Measurements from ENCODE around the gene KCNJ15.

KCNJ15 gene

GRCh38 chr21:38249696-38250278 lies 7.0 kb upstream of the KCNJ15 start:
- Mint-ChIP-seq H3K4me1 (no peaks in the 10 kb centered on the region), H3K27me3 (peaks cover 6% of the 10 kb centered on the region), H3K36me3 (no peaks in the 10 kb centered on the region), H3K9me3 (peaks cover 6% of the 10 kb centered on the region), H3K4me3 (no peak overlapping the region), H3K27ac (no peak overlapping the region)
- no peak for DNase-seq (ENCODE audit: low spot score in 2 of 2)
- no peak for ATAC-seq (ENCODE audit: low read depth)

DNA sequence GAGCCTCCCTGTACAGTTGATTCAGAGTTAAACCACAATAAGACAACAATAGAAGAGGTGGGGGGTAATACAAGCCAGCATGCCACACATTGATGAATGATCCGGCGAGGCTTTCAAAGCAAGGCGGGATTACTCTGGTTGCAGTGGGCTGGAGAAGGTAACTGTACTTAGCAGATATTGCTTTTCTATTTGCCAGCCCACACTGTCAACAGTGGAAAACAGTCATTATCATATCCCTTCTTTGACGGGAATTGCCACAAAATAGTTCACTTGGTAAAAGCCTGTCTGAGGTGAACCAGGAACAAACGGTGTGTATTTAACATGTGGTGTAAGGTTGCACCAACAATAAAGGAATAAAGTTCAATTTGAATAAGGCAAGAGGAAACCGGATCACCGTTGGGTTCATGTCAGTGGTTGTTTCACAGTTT lies 5.8 kb upstream of the KCNJ15 start:
- Mint-ChIP-seq H3K27me3 (peaks cover 4% of the 10 kb centered on the region), H3K36me3 (no peaks in the 10 kb centered on the region), H3K4me1 (no peaks in the 10 kb centered on the region), H3K4me3 (no peak overlapping the region), H3K27ac (no peak overlapping the region), H3K9me3 (peaks cover 6% of the 10 kb centered on the region)
- ATAC-seq (ENCODE audit: low read depth) (no peak), DNase-seq (ENCODE audit: low spot score in 2 of 2) (no peak)

DNA sequence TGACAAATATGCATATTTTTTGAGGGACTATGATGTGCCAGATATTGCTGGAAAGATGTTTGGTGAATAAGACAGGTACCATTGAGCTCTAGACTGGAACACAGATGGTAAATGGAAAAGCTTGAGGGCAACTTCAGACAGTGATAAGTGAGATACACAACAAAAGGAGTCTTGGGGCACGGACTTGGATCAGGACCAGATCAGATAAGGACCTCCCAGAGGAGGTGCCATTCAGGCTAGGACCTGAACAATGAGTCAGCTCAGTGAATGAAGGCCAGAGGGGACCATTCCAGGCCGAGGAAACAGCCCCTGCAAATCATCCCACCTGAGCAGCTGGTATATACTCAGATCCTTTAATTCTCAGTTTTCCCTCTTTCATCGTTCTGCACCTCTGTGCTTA lies 1.8 kb upstream of the KCNJ15 start:
- H3K27ac Mint-ChIP-seq = no peak overlapping the region
- H3K4me1 Mint-ChIP-seq = no peaks in the 10 kb centered on the region
- H3K9me3 Mint-ChIP-seq = no peaks in the 10 kb centered on the region
- no peaks in the 10 kb centered on the region for H3K36me3 Mint-ChIP-seq
- ATAC-seq (ENCODE audit: low read depth) = no peak
- no peaks in the 10 kb centered on the region for H3K27me3 Mint-ChIP-seq
- H3K4me3 Mint-ChIP-seq = no peak overlapping the region
- no peak for DNase-seq (ENCODE audit: low spot score in 2 of 2)

- H3K27me3 Mint-ChIP-seq = no peaks in the 10 kb centered on the region
- H3K27ac Mint-ChIP-seq = no peak overlapping the region
- H3K4me1 Mint-ChIP-seq = no peaks in the 10 kb centered on the region
- DNase-seq (ENCODE audit: low spot score in 2 of 2) (no peak), ATAC-seq (ENCODE audit: low read depth) (no peak)
- H3K36me3 Mint-ChIP-seq = no peaks in the 10 kb centered on the region
- H3K9me3 Mint-ChIP-seq = no peaks in the 10 kb centered on the region
- no peak overlapping the region for H3K4me3 Mint-ChIP-seq
These were observed 1.1 kb upstream of the KCNJ15 start for GRCh38 chr21:38255571-38256117.

- H3K36me3 Mint-ChIP-seq = no peaks in the 10 kb centered on the region
- H3K9me3 Mint-ChIP-seq = no peaks in the 10 kb centered on the region
- DNase-seq (ENCODE audit: low spot score in 2 of 2) (no peak), ATAC-seq (ENCODE audit: low read depth) (no peak)
- no peaks in the 10 kb centered on the region for H3K4me1 Mint-ChIP-seq
- H3K27me3 Mint-ChIP-seq = no peaks in the 10 kb centered on the region
- H3K27ac Mint-ChIP-seq = no peak overlapping the region
- no peak overlapping the region for H3K4me3 Mint-ChIP-seq
These were observed 876 bp downstream of the KCNJ15 start for GRCh38 chr21:38257667-38258066.

GRCh38 chr21:38258521-38259485 lies 2.0 kb downstream of the KCNJ15 start:
- ATAC-seq (ENCODE audit: low read depth) = no peak
- Mint-ChIP-seq H3K4me1 (no peaks in the 10 kb centered on the region), H3K9me3 (no peaks in the 10 kb centered on the region), H3K27ac (no peak overlapping the region), H3K4me3 (no peak overlapping the region), H3K27me3 (no peaks in the 10 kb centered on the region), H3K36me3 (no peaks in the 10 kb centered on the region)
- no peak for DNase-seq (ENCODE audit: low spot score in 2 of 2)

GRCh38 chr21:38259665-38260064 lies 2.9 kb downstream of the KCNJ15 start:
- ATAC-seq (ENCODE audit: low read depth) (no peak), DNase-seq (ENCODE audit: low spot score in 2 of 2) (no peak)
- Mint-ChIP-seq H3K4me1 (no peaks in the 10 kb centered on the region), H3K4me3 (no peak overlapping the region), H3K27ac (no peak overlapping the region), H3K9me3 (no peaks in the 10 kb centered on the region), H3K27me3 (no peaks in the 10 kb centered on the region), H3K36me3 (no peaks in the 10 kb centered on the region)

DNA sequence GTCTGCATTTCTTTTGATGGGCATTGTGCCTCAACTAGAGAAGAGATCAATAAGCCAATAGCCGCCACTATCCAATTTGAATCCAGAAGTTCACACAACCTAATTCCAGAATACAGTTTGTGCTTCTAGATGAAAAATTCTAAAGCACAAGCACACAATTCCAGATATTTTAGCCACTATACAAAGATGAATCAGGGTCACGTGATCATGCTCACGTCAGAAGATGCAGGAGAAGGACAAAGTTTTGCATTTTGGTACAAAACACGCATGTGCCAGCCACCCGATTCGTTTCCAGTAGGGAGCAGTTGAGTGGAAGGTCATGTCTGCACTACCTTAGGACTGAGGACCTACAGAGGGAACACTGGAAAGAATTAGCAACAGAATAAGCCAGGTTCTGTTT lies 3.6 kb downstream of the KCNJ15 start:
- Mint-ChIP-seq H3K4me3 (no peak overlapping the region), H3K27me3 (no peaks in the 10 kb centered on the region), H3K9me3 (no peaks in the 10 kb centered on the region), H3K36me3 (no peaks in the 10 kb centered on the region), H3K4me1 (no peaks in the 10 kb centered on the region), H3K27ac (no peak overlapping the region)
- no peak for ATAC-seq (ENCODE audit: low read depth)
- no peak for DNase-seq (ENCODE audit: low spot score in 2 of 2)

- Mint-ChIP-seq H3K36me3 (no peaks in the 10 kb centered on the region), H3K4me1 (no peaks in the 10 kb centered on the region), H3K27ac (no peak overlapping the region), H3K9me3 (no peaks in the 10 kb centered on the region), H3K4me3 (no peak overlapping the region), H3K27me3 (no peaks in the 10 kb centered on the region)
- no peak for DNase-seq (ENCODE audit: low spot score in 2 of 2)
- ATAC-seq (ENCODE audit: low read depth) = no peak
These were observed 5.1 kb downstream of the KCNJ15 start for GRCh38 chr21:38261851-38262250.

GRCh38 chr21:38263493-38263892 lies 6.7 kb downstream of the KCNJ15 start:
- Mint-ChIP-seq H3K27me3 (no peaks in the 10 kb centered on the region), H3K4me1 (no peaks in the 10 kb centered on the region), H3K27ac (no peak overlapping the region), H3K36me3 (no peaks in the 10 kb centered on the region), H3K4me3 (no peak overlapping the region), H3K9me3 (no peaks in the 10 kb centered on the region)
- no peak for ATAC-seq (ENCODE audit: low read depth)
- no peak for DNase-seq (ENCODE audit: low spot score in 2 of 2)

DNA sequence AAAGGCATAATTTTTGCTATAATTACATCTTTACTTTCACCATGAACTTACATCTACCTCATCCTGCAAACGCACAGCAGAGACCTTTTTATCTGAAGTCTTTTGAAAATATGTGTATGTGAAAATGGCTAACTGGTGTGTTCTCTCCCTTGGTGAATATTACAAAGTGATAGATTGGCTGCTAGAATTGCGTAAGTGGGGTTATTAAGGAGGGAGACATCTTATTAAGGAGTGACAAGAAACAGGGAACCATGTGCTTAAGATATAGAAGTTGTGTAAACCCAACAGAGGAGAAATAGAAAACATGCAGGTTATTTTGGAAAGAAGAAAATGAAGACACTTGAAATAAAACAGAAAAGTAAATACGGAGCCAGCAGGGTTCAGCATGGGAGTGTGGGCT lies 7.8 kb downstream of the KCNJ15 start:
- no peak overlapping the region for H3K27ac Mint-ChIP-seq
- H3K4me3 Mint-ChIP-seq = no peak overlapping the region

GRCh38 chr21:38265166-38265565 lies 8.4 kb downstream of the KCNJ15 start:
- Mint-ChIP-seq H3K36me3 (no peaks in the 10 kb centered on the region), H3K27ac (no peak overlapping the region), H3K9me3 (no peaks in the 10 kb centered on the region), H3K4me1 (no peaks in the 10 kb centered on the region), H3K27me3 (no peaks in the 10 kb centered on the region), H3K4me3 (no peak overlapping the region)
- no peak for DNase-seq (ENCODE audit: low spot score in 2 of 2)
- ATAC-seq (ENCODE audit: low read depth) = no peak

More for the DNA sequence above, 7.8 kb downstream of the KCNJ15 start:
- no peaks in the 10 kb centered on the region for H3K36me3 Mint-ChIP-seq
- H3K4me1 Mint-ChIP-seq = no peaks in the 10 kb centered on the region
- H3K27me3 Mint-ChIP-seq = no peaks in the 10 kb centered on the region
- DNase-seq (ENCODE audit: low spot score in 2 of 2) (no peak), ATAC-seq (ENCODE audit: low read depth) (no peak)
- no peaks in the 10 kb centered on the region for H3K9me3 Mint-ChIP-seq

GRCh38 chr21:38266732-38267131 lies 9.9 kb downstream of the KCNJ15 start:
- Mint-ChIP-seq H3K27ac (no peak overlapping the region), H3K4me3 (no peak overlapping the region), H3K27me3 (no peaks in the 10 kb centered on the region), H3K36me3 (no peaks in the 10 kb centered on the region), H3K4me1 (no peaks in the 10 kb centered on the region), H3K9me3 (no peaks in the 10 kb centered on the region)
- ATAC-seq (ENCODE audit: low read depth) (no peak), DNase-seq (ENCODE audit: low spot score in 2 of 2) (no peak)

GRCh38 chr21:38267136-38267755 lies 10.5 kb downstream of the KCNJ15 start:
- Mint-ChIP-seq H3K27ac (no peak overlapping the region), H3K9me3 (no peaks in the 10 kb centered on the region)
- ATAC-seq (ENCODE audit: low read depth) = no peak

More at GRCh38 chr21:38267136-38267755, 10.5 kb downstream of the KCNJ15 start:
- Mint-ChIP-seq H3K4me1 (no peaks in the 10 kb centered on the region), H3K4me3 (no peak overlapping the region), H3K36me3 (no peaks in the 10 kb centered on the region), H3K27me3 (no peaks in the 10 kb centered on the region)
- DNase-seq (ENCODE audit: low spot score in 2 of 2) = no peak
